ENCODE measurements around the gene RNF135. TPM values are rescaled to one million over a fixed set of nuclear protein-coding genes. Genes with fewer than 3 reads are reported as not detected.

The RNF135 gene
- total RNA-seq, 1 experiment from 2014 or later = 8.0 TPM

GRCh38 chr17:31007695-31008373 lies 37.0 kb downstream of the RNF135 start:
- Histone ChIP-seq H4K8ac (replicated peaks; ENCODE audit: insufficient read length, low read depth, low read length) (no peak overlapping the region), H2BK120ac (ENCODE audit: low read depth, low read length, poor library complexity, severe bottlenecking) (no peak overlapping the region), H3K14ac (ENCODE audit: insufficient read depth, low read length) (no peak overlapping the region), H3K4ac (ENCODE audit: low read depth, low read length) (no peak overlapping the region), H3K27ac (ENCODE audit: insufficient read length, low read depth, low read length) (no peak overlapping the region), H3K18ac (ENCODE audit: insufficient read length, low read depth, low read length) (no peak overlapping the region), H3K79me1 (ENCODE audit: insufficient read depth, low read depth, low read length, poor library complexity, severe bottlenecking) (no peaks in the 10 kb centered on the region), H2BK20ac (ENCODE audit: low read depth, low read length, poor library complexity, severe bottlenecking) (no peak overlapping the region), H3K23ac (ENCODE audit: insufficient read length, low read depth, low read length) (no peak overlapping the region), H3K27me3 (ENCODE audit: insufficient read depth, low read length) (peaks cover 2% of the 10 kb centered on the region; the same call in 1 of the 2 replicates), H4K20me1 (ENCODE audit: control insufficient read depth, insufficient read depth, insufficient read length) (no peaks in the 10 kb centered on the region), H2BK12ac (ENCODE audit: insufficient read length, low read depth, low read length) (no peak overlapping the region), H3K79me2 (ENCODE audit: insufficient read depth, low read length) (no peaks in the 10 kb centered on the region), H3T11ph (ENCODE audit: low read length) (no peak overlapping the region), H2AK5ac (ENCODE audit: insufficient read length, low read length) (no peak overlapping the region), H4K5ac (ENCODE audit: insufficient read length, low read depth, low read length) (no peak overlapping the region), H2BK15ac (ENCODE audit: low read depth, low read length) (no peak overlapping the region), H3K9me3 (ENCODE audit: control insufficient read depth, low read depth, low read length) (no peaks in the 10 kb centered on the region), H2BK5ac (ENCODE audit: insufficient read length, low read length) (no peak overlapping the region), H3K4me1 (ENCODE audit: insufficient read depth, low read length) (no peaks in the 10 kb centered on the region), H2AFZ (ENCODE audit: low read length) (no peak overlapping the region), H3K4me2 (ENCODE audit: insufficient read depth, insufficient read length, low read length) (peak overlapping the region; percentile 66), H3K9ac (ENCODE audit: extremely low read depth, insufficient read length, low read length) (no peak overlapping the region), H3K56ac (ENCODE audit: insufficient read length, low read depth, low read length) (no peak overlapping the region), H4K91ac (ENCODE audit: insufficient read length, low read depth, low read length) (no peak overlapping the region), H3K23me2 (ENCODE audit: insufficient read length, low read depth, low read length, poor library complexity, severe bottlenecking) (peaks cover 6% of the 10 kb centered on the region)
- H3K4me1 Mint-ChIP-seq = peaks cover 14 to 15% of the 10 kb centered on the region in 2 experiments
- peaks cover 33% of the 10 kb centered on the region for H3K27me3 Mint-ChIP-seq (ENCODE audit: low read depth)
- peak overlapping the region; percentile 81 to 91 for H3K4me3 Mint-ChIP-seq
- no peaks in the 10 kb centered on the region; a peak in 3 of 5 replicates for H3K9me3 Mint-ChIP-seq
- H3K27ac Mint-ChIP-seq = no peak overlapping the region; a peak in 1 of 7 replicates
- no peak for DNase-seq
- WGBS (ENCODE audit: extremely low coverage, insufficient read length, low lambda C conversion rate) = no CpG with 5 or more reads among the region's 9 CpGs
- H3K36me3 Mint-ChIP-seq (ENCODE audit: insufficient read depth in 1 of 3, low read depth in 3 of 3) = peaks cover 0 to 4% (median 0%) of the 10 kb centered on the region in 3 experiments; a peak in 1 of 7 replicates
- no peak for TF ChIP-seq CTCF (conservative IDR thresholded peaks at IDR 0.05)
